Anterior cingulate cortex (tissue), 58 donors: ENCODE data around the gene PAPPA2.

Experiments used
- DNase-seq, 58 donors: peaks; one replicate each; lab custom pipeline; 2025; lab: John Stamatoyannopoulos, UW

Gene PAPPA2

DNA sequence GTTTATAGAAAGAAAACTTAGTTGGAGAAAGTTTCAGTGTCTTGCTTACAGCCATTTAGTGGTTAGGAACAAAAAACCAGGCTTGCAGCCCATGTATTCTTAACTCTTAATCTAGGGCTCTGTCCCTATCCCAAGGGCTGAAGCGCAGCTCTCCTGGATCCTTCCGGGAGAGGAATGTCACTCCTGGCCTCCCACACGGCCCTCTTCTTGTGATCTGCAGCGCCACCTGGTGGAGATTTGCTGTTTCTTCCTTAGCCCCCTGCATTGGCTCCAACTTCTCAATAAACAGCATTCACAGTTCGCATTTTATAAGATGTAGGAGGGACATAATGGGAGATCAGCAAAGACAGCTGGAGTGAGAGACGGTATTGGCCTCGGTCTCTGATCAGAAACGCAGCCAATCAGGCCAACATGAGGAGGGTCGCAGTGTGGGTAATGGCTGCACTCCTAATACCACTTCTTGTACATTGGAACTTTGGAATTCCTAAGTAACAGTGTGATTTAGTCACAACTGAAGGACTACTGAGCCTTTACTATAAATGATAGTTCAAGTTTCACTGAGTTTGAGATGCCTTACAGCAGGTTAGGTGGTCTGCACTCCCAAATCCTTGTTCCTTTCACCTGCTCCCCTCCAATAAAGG, 418.1 kb downstream of the PAPPA2 start:
- peak in 48 of 58 donors; percentile 4 to 76 (median 37) for DNase-seq

DNA sequence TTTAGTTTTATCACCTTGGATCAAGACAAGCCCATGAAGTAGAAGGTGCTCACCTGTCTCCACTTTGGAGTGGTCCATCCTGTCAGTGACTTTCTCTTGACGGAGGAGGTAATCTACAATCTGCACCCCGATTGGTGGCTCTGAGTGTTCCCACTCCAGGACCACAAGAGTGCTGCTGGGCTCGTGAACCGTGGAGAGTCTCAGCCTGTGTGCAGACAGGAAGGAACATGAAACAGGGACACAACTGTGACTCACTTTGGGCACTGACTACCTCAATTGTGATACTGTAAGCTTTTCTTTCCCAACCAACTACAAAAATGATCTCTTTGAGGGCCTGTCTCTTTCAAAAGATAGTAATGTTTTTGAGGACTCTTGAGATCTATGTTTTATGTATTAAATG, 421.3 kb downstream of the PAPPA2 start:
- DNase-seq: no peak

DNA sequence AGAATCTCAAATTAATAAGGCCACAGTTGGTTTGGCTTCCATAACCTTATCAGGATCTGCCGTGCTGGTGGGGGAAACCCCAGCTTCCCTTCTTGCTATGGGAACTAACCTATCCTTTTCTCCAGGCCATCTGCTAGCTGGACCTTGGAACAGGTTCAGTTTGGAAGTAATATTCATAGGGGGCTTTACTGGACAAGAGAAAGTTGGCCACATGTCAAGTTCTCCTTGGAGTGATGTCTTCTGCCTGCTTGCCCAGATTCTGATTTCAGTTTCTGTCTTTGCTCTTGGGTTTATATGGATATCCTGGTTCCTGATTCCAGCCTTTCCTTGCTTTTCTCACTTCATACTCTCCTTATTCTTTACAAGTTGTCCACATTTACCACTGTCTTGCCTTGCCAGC, 421.9 kb downstream of the PAPPA2 start:
- no peak for DNase-seq

DNA sequence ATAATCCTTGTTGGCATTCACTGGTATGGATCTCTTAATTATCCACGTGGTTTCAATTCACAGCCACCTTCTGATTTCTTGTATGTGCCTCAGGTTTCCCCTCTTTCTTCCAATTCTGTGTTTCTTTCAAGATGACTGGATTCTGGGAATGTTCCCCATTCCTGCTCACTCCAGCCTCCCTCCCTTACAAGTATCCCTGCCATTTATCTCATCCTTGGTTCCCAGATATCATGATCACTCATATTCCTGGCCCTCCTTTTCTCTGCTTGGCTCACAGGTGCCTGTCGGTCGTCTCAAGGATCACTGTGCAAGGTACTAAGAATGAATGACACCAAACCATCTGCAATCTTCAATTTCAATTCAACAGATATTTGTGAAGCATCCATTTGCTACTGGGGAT, 422.4 kb downstream of the PAPPA2 start:
- DNase-seq: no peak

DNA sequence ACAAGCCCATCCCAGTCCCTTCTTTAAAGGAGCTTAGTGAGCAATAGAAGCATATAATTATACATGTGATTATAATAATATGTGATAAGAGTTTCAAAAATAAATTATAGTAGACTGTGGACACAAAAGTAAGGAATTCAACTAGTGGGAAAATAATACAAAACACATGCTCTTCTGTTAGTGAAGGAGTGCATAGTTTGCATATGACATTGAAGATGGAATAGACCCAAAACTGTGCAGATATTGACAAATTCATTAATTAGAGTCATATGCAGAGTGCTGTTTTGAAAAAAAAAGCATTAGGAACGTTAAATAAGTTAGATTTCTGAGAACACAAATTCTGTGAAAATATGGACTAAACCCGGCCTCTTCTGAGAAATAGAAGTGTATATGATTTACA, 422.8 kb downstream of the PAPPA2 start:
- DNase-seq: no peak

DNA sequence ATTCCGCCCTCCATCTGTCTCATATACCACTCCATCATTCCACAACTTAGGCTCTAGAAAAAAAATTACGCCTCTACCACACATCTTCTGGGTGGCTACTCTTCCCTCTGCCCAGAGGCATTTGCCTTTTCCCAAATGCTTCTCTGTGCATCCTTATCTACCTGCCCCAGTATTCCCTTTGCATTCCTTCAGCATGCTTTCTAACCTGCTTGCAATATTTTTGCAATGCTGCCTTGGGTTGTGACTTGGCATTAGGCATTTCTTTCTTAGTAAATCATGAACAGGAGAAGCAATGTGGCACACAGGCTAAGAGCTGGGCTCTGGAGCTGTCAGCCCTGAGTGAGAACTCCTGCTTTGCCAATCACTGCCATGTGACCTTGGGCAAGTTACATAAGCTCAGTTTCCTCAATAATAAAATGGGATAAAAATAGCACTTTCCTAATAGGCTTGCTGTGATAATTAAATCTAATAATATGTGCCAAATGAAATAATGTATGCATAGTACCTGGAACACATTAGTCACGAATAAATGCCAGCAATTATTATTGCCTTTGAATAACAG, 425.6 kb downstream of the PAPPA2 start:
- peak in 1 of 58 donors; percentile 13 for DNase-seq

DNA sequence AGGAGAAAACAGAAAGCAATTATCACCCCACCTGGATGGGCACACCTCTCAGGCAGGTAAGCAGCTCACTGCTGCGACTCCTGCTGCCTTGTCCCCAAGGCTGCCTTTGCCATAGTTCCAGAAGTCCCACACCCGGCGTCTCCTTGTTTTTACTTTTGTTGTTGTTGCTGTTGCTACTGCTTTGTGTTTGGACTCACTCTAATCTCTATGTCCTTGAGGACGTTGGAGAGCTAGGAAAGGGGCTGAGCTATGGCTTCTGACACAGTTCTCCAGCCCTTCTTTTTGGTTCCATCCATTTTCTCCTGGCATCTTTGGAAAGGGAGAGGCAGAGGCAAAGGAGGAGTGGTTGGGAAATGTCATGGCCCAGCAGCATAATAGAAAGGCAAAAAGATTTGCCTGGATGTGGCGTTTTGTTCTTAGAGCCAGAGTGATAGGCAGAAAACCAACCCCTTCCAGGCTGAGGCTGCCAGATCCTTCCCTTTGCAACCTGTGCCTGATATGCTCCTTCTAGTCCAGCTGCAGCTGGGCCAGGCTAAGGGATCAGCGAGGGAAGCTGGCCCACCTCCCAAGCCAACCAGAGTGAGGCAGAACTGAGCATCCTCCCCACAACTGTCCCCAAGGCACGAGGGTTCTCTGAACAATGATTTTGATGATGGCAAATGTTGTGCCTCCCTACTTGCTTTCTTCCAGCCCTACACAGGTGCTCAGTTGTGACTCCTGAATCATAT, 430.8 kb downstream of the PAPPA2 start:
- no peak for DNase-seq

DNA sequence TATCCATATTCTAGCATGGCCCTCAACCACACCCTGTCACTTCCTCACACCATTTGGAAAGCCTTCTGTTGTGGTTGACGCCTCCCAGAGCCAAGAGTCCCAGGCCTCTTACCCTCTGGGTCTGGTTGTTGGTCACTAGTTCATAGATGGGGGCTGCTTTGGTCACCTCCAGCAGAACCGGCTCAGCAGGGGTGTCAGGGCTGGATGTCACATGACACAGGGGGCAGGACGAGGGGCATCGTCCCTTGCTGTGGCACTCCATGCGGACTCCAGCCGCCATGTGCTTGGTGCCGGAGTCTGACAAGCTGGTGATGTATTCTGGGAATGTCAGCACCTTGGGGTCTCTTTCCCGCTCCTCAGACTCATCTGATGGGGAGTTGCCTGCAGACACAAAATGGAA, 431.5 kb downstream of the PAPPA2 start:
- DNase-seq: no peak
